ENCODE data around the gene KDSR. TPM values are rescaled to one million over a fixed set of nuclear protein-coding genes. Genes with fewer than 3 reads are reported as not detected.
"Not testable (repeated sequence)": the region's sequence is repeated elsewhere in the genome, so short reads cannot be mapped to it uniquely, and the experiment has no call there.

The KDSR gene
- total RNA-seq, 4 donors from 2014 or later = 32.3 to 56.7 (median 42.6) TPM

GRCh38 chr18:63366213-63367052, 573 bp downstream of the KDSR start:
- peak; percentile 27 for DNase-seq (ENCODE audit: low spot score)

GRCh38 chr18:63365876-63366212, 1.2 kb downstream of the KDSR start:
- no peak for ATAC-seq (ENCODE audit: low FRiP score)
- TF ChIP-seq CTCF (IDR thresholded peaks at IDR 0.05) = no peak
- no peak for DNase-seq (ENCODE audit: low spot score)

More at GRCh38 chr18:63366213-63367052, 573 bp downstream of the KDSR start:
- peak; percentile 37 for ATAC-seq (ENCODE audit: low FRiP score)
- no peak for TF ChIP-seq CTCF (IDR thresholded peaks at IDR 0.05)

GRCh38 chr18:63363951-63364350, 3.1 kb downstream of the KDSR start:
- ATAC-seq (ENCODE audit: low FRiP score) (no peak), DNase-seq (ENCODE audit: low spot score) (no peak)
- TF ChIP-seq CTCF (IDR thresholded peaks at IDR 0.05) = no peak

GRCh38 chr18:63363420-63363819, 3.6 kb downstream of the KDSR start:
- not testable (repeated sequence) for ATAC-seq (ENCODE audit: low FRiP score); DNase-seq (ENCODE audit: low spot score)

GRCh38 chr18:63356272-63356896, 10.6 kb downstream of the KDSR start:
- DNase-seq (ENCODE audit: low spot score) (no peak), ATAC-seq (ENCODE audit: low FRiP score) (no peak)
- no peak for TF ChIP-seq CTCF (IDR thresholded peaks at IDR 0.05)

GRCh38 chr18:63350230-63350629, 16.8 kb downstream of the KDSR start:
- no peak for DNase-seq (ENCODE audit: low spot score)
- no peak for TF ChIP-seq CTCF (IDR thresholded peaks at IDR 0.05)
- no peak for ATAC-seq (ENCODE audit: low FRiP score)

GRCh38 chr18:63348508-63349136, 18.4 kb downstream of the KDSR start:
- TF ChIP-seq CTCF (IDR thresholded peaks at IDR 0.05) = no peak
- DNase-seq (ENCODE audit: low spot score) = no peak
- no peak for ATAC-seq (ENCODE audit: low FRiP score)

Data from omental fat pad (tissue), 4 donors.